ENCODE results near the gene SLC12A4. TPM values are rescaled to one million over a fixed set of nuclear protein-coding genes. Genes with fewer than 3 reads are reported as not detected.

SLC12A4 gene
- total and polyA plus RNA-seq, 2 of the 13 experiments (the other 11 are each of a cell fraction or from before 2014, with no cell fraction given): 65.1 to 84.3 TPM

- TF ChIP-seq BORCS8-MEF2B (CRISPR knock-in tag; IDR thresholded peaks at IDR 0.05) (peak; percentile 86), DNMT1 (CRISPR knock-in tag; IDR thresholded peaks at IDR 0.05) (no peak; the same call in 1 of the 2 replicates), CREB1 (IDR thresholded peaks at IDR 0.05) (peak; percentile 56), CREB1 (CRISPR knock-in tag; IDR thresholded peaks at IDR 0.05) (no peak), MAX (IDR thresholded peaks at IDR 0.05) (no peak), RORA (CRISPR knock-in tag; IDR thresholded peaks at IDR 0.05) (no peak), ZNF839 (CRISPR knock-in tag; IDR thresholded peaks at IDR 0.05; ENCODE audit: borderline replicate concordance) (peak; percentile 26; the same call in 1 of the 2 replicates), NCOA5 (CRISPR knock-in tag; IDR thresholded peaks at IDR 0.05) (peak; percentile 92; the same call in 1 of the 2 replicates), ZMYM3 (CRISPR knock-in tag; IDR thresholded peaks at IDR 0.05) (peak; percentile 25; the same call in 1 of the 2 replicates), U2AF1 (optimal IDR thresholded peaks at IDR 0.05; ENCODE audit: low read depth, low read length) (no peak), ZNF235 (CRISPR knock-in tag; IDR thresholded peaks at IDR 0.05; ENCODE audit: borderline replicate concordance) (peak; percentile 49; the same call in 1 of the 2 replicates), USF2 (IDR thresholded peaks at IDR 0.05; ENCODE audit: low read depth, low read length) (peak; percentile 90), USF2 (CRISPR knock-in tag; IDR thresholded peaks at IDR 0.05; ENCODE audit: borderline replicate concordance) (peak; percentile 97; the same call in 1 of the 2 replicates), SMAD3 (CRISPR knock-in tag; IDR thresholded peaks at IDR 0.05) (no peak; the same call in none of the 2 replicates), ZBTB4 (CRISPR knock-in tag; IDR thresholded peaks at IDR 0.05; ENCODE audit: borderline replicate concordance) (no peak), TRIM22 (IDR thresholded peaks at IDR 0.05) (no peak), PAXIP1 (CRISPR knock-in tag; conservative IDR thresholded peaks at IDR 0.05) (peak; percentile 67), ZNF781 (CRISPR knock-in tag; IDR thresholded peaks at IDR 0.05; ENCODE audit: borderline replicate concordance, not compliant biosample characterization) (no peak), MZF1 (CRISPR knock-in tag; IDR thresholded peaks at IDR 0.05; ENCODE audit: borderline replicate concordance) (no peak; the same call in 1 of the 2 replicates)
Observed at GRCh38 chr16:67935402-67936123, 32.9 kb downstream of the SLC12A4 start (continued).
